H1 (cell line): Measurements from ENCODE around the gene TMEM260. TPM values are rescaled to one million over a fixed set of nuclear protein-coding genes. Genes with fewer than 3 reads are reported as not detected.

ENCODE experiments used
- ATF3 ChIP-seq: IDR thresholded peaks from 2 replicates; pipeline ENCODE4 v1.6.1; 2011; ENCODE audit warnings: low read depth, mild to moderate bottlenecking, low read length; ENCODE audit not compliant: insufficient read depth
- CBX5 ChIP-seq: fragments of 300-800, 300-1000 bp; sonication (generic); IDR thresholded peaks from 2 replicates; pipeline ENCODE4 v1.7.1; 2016; ENCODE audit warnings: antibody characterized with exemption, low read length, low read depth
- CREB1 ChIP-seq: IDR thresholded peaks from 2 replicates; pipeline ENCODE4 v1.6.1; 2012; ENCODE audit warnings: inconsistent platforms
- EZH2 ChIP-seq: fragments of 200-600 bp; sonication (generic); IDR thresholded peaks from 2 replicates; pipeline ENCODE4 v1.7.1; 2012; ENCODE audit warnings: low read depth, mild to moderate bottlenecking, moderate library complexity, low read length, inconsistent platforms; ENCODE audit not compliant: severe bottlenecking
- SP1 ChIP-seq: IDR thresholded peaks from 2 replicates; pipeline ENCODE4 v1.6.1; 2011; ENCODE audit warnings: low read depth, low read length
- SRF ChIP-seq: IDR thresholded peaks from 2 replicates; pipeline ENCODE4 v1.6.1; 2011; ENCODE audit warnings: mild to moderate bottlenecking, low read depth, low read length, moderate library complexity
- TBP ChIP-seq: IDR thresholded peaks from 2 replicates; pipeline ENCODE4 v1.6.1; 2011; ENCODE audit warnings: low read depth, low read length, improper control_type of control experiment
- USF2 ChIP-seq: IDR thresholded peaks from 2 replicates; pipeline ENCODE4 v1.6.1; 2011; ENCODE audit warnings: low read length, improper control_type of control experiment
- ZNF274 ChIP-seq: IDR thresholded peaks from 2 replicates; pipeline ENCODE4 v1.7.0; 2012; ENCODE audit warnings: low read length, borderline replicate concordance; ENCODE audit errors: extremely low read depth
- polyA plus RNA-seq, 7 experiments: library from polyadenylated mRNA; depleted of rRNA in 3 of 7; stranded (reverse) in 5 of 7; unstranded in 2 of 7; fragments of >200 nt in 5 of 7; fragments of 200-250 nt in 2 of 7; gene quantifications; 1 replicate in 5 of 7; 2 replicates in 1 of 7; 4 replicates in 1 of 7; pipeline versions ENCODE4 v1.2.1 to v1.2.3, GENCODE V29; 2011 to 2013; ENCODE audit warnings: missing spikeins in 2 of 7, mixed read lengths in 2 of 7
- total RNA-seq: library from RNA; stranded (reverse); fragmentation: NEBNext Ultra II Directional; extraction: Animal tissue kit (Norgen Biotek cat#: 25700); gene quantifications from 2 replicates; pipeline ENCODE4 v1.2.1, GENCODE V29; 2021
- TF ChIP-seq, protein P1 (sequence below): fragments of 300-600 bp; sonication (generic); IDR thresholded peaks from 2 replicates; pipeline ENCODE4 v1.7.1; 2012; ENCODE audit warnings: low read length, moderate library complexity, mild to moderate bottlenecking, inconsistent platforms; ENCODE audit not compliant: insufficient replicate concordance

Gene TMEM260
- total and polyA plus RNA-seq, 2 of the 8 experiments (the other 6 are each of a cell fraction or from before 2014, with no cell fraction given): 14.4 to 15.2 TPM

GRCh38 chr14:56603648-56604047 is 24.1 kb downstream of the TMEM260 start (continued):
- TF ChIP-seq, protein P1, sequence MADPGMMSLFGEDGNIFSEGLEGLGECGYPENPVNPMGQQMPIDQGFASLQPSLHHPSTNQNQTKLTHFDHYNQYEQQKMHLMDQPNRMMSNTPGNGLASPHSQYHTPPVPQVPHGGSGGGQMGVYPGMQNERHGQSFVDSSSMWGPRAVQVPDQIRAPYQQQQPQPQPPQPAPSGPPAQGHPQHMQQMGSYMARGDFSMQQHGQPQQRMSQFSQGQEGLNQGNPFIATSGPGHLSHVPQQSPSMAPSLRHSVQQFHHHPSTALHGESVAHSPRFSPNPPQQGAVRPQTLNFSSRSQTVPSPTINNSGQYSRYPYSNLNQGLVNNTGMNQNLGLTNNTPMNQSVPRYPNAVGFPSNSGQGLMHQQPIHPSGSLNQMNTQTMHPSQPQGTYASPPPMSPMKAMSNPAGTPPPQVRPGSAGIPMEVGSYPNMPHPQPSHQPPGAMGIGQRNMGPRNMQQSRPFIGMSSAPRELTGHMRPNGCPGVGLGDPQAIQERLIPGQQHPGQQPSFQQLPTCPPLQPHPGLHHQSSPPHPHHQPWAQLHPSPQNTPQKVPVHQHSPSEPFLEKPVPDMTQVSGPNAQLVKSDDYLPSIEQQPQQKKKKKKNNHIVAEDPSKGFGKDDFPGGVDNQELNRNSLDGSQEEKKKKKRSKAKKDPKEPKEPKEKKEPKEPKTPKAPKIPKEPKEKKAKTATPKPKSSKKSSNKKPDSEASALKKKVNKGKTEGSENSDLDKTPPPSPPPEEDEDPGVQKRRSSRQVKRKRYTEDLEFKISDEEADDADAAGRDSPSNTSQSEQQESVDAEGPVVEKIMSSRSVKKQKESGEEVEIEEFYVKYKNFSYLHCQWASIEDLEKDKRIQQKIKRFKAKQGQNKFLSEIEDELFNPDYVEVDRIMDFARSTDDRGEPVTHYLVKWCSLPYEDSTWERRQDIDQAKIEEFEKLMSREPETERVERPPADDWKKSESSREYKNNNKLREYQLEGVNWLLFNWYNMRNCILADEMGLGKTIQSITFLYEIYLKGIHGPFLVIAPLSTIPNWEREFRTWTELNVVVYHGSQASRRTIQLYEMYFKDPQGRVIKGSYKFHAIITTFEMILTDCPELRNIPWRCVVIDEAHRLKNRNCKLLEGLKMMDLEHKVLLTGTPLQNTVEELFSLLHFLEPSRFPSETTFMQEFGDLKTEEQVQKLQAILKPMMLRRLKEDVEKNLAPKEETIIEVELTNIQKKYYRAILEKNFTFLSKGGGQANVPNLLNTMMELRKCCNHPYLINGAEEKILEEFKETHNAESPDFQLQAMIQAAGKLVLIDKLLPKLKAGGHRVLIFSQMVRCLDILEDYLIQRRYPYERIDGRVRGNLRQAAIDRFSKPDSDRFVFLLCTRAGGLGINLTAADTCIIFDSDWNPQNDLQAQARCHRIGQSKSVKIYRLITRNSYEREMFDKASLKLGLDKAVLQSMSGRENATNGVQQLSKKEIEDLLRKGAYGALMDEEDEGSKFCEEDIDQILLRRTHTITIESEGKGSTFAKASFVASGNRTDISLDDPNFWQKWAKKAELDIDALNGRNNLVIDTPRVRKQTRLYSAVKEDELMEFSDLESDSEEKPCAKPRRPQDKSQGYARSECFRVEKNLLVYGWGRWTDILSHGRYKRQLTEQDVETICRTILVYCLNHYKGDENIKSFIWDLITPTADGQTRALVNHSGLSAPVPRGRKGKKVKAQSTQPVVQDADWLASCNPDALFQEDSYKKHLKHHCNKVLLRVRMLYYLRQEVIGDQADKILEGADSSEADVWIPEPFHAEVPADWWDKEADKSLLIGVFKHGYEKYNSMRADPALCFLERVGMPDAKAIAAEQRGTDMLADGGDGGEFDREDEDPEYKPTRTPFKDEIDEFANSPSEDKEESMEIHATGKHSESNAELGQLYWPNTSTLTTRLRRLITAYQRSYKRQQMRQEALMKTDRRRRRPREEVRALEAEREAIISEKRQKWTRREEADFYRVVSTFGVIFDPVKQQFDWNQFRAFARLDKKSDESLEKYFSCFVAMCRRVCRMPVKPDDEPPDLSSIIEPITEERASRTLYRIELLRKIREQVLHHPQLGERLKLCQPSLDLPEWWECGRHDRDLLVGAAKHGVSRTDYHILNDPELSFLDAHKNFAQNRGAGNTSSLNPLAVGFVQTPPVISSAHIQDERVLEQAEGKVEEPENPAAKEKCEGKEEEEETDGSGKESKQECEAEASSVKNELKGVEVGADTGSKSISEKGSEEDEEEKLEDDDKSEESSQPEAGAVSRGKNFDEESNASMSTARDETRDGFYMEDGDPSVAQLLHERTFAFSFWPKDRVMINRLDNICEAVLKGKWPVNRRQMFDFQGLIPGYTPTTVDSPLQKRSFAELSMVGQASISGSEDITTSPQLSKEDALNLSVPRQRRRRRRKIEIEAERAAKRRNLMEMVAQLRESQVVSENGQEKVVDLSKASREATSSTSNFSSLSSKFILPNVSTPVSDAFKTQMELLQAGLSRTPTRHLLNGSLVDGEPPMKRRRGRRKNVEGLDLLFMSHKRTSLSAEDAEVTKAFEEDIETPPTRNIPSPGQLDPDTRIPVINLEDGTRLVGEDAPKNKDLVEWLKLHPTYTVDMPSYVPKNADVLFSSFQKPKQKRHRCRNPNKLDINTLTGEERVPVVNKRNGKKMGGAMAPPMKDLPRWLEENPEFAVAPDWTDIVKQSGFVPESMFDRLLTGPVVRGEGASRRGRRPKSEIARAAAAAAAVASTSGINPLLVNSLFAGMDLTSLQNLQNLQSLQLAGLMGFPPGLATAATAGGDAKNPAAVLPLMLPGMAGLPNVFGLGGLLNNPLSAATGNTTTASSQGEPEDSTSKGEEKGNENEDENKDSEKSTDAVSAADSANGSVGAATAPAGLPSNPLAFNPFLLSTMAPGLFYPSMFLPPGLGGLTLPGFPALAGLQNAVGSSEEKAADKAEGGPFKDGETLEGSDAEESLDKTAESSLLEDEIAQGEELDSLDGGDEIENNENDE: no peak
- TF ChIP-seq CREB1 (no peak), CBX5 (no peak), SP1 (no peak), USF2 (no peak), SRF (no peak), ATF3 (no peak), ZNF274 (no peak), EZH2 (no peak), TBP (no peak)
